HG03432 (cell line): ENCODE data around the gene CYB561D2.
"Not testable (repeated sequence)": the region's sequence is repeated elsewhere in the genome, so short reads cannot be mapped to it uniquely, and the experiment has no call there.

Experiments
- ATAC-seq: cut with Tn5 transposase; IDR thresholded peaks from one replicate; pipeline ENCODE4 v1.9.1; 2021; ENCODE audit warnings: mild to moderate bottlenecking, moderate library complexity; ENCODE audit not compliant: unreplicated experiment

CYB561D2 gene, protein sequence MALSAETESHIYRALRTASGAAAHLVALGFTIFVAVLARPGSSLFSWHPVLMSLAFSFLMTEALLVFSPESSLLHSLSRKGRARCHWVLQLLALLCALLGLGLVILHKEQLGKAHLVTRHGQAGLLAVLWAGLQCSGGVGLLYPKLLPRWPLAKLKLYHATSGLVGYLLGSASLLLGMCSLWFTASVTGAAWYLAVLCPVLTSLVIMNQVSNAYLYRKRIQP

DNA sequence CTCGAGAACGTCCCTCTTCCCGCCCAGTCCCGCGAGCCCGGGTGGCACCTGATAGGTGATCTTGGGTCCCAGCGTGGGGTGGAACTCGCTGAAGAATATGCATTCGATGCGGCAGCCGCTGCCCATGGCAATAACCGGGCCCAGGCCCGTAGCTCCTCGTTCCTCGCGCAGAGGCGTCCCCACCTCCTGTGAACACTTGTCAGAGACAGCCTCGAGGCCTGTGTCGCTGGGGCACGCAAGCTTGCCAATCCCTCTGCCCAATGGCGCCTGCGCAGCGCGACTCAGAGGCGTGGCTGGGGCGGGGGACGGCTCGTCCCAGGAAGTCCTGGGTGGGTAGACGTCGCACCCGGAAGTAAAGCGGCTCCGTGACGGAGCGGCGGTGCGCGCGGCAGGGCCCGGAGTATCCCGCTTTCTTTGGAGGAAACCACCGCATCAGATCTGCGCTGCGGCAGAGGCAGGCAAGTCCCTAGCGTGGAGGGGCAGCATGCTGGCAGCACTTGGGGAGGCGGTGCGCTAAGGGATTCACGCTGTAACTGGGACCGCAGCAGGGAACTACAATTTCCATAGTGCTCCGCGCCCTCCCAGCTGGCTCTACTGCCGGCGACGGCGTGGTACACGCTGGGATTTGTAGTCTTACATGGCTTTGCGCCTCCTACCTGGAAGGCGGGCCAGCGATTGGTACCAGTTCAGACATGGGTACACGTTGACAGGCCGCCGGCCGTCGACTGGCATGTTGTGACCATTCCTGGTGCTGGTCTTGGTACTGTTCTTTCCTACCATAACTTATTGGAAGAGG, at the start of gene CYB561D2, which contains the start of gene NPRL2:
Gene CYB561D2, plus strand, starts transcription at position 336 of the 796 bp plus-strand sequence. CDS start 572 bp downstream, outside the sequence.
Gene NPRL2, minus strand, starts transcription at position 249 of the 796 bp plus-strand sequence. Its CDS starts 123 bp downstream, at position 126.
- peak; percentile 84 for ATAC-seq

DNA sequence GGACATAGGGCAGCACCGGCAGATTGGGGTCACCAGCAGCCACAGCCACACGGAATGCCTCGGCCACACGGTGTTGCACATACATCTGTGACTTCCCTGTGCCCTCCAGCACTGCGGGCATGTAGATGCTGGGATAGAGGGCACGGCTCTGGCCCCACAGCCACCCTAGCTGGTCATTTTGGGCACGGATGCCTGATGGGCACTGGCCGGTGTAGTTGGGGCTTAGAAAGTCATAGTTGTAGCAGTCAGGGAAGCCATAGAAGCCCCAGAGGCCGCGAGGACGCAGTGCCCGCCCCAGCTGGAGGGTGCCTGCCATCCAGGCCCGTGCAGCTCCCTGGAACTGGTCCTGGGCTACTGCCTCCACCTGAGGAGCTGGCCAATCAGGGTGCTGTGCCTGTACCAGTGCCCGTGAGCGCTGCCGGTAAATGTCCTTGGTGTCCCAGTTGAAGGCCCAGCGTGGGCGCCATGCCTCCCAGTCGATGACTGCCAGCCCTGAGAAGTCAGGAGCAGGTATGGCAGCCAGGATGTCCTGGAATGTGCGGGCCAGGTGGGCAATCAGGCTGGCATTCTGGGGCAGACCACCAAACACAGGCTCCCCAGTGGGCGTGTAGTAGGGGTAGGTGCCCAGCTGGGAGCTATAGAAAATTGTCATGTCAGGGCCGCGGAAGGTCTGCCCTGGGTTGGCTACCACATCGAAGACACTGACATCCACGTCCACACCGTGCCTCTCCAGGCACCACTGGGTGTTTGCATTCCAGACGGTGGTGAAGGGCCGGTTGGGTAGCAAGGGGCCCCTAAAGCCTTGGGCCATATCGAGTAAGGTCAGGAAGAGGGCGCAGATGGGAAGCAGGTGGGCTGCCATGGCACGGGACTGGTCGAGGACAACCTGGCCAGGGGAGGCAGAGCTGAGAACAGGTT, 48.3 kb upstream of the CYB561D2 start:
- ATAC-seq, result no peak

DNA sequence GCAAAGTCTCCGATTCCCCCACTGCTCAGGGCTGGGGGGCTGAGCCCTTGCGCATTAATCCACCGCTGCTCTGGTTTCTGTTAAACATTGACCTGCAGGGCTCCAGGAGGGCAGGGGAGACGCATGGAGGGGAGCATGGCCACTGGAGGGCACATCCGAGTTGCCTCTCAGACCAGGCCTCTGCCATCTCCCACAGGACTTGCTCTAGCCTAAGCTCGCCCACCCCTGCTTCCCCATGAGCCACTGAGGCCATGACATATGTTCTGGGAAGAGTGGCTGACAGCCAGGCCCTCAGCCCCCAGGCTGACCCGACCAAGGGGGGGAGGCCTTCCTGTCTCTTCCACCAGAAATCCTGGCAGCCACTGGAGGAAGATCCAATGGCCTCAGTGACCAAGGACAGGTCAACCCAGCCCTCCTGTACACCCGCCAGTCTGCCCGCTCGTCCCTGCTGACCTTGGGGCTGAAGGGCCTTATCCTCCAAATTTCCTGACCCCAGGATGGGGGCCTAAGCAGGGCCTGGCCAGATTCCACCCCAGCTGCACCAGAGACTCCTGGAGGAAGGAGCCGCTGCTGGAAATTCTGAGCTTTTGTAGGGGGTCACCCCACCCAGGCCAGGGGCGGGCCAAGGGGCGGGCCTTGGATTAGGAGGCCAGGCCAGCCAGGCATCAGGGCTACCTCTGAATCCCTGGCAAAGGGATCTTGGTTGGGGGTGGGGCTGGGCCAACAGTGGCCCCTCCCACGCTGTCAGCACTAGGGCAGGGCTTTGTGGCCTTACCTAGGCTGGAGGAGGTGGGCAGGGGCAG, 47.4 kb upstream of the CYB561D2 start, which contains the start of gene HYAL1:
Gene HYAL1, minus strand, starts transcription at position 562 of the 803 bp plus-strand sequence. CDS start 618 bp downstream, outside the sequence.
- no peak for ATAC-seq

DNA sequence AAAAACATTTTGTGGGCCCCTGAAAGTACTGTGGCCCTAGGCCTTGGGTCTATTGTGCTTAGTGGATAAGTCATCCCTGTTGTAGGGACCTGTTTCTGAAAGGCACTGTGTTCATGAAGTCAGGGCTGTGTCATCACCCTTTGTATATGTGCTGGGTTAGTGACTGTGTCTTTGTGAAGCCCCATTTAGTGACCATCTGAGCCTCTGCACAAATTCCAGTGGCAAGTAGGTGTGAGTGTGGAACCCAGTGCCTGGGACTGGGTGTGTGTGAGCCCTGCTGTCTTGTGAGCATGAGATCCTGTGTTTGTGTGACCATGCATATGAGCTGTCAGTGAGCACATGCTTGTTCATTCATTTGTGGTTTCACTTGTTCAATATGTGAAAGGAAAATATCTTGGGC, 46.1 kb upstream of the CYB561D2 start:
- no peak for ATAC-seq

DNA sequence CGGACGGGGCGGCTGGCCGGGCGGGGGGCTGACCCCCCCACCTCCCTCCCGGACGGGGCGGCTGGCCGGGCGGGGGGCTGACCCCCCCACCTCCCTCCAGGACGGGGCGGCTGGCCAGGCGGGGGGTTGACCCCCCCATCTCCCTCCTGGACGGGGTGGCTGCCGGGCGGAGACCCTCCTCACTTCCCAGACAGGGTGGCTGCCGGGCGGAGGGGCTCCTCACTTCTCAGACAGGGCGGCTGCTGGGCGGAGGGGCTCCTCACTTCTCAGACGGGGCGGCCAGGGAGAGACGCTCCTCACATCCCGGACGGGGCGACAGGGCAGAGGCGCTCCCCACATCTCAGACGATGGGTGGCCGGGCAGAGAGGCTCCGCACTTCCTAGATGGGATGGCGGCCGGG, 38.6 kb upstream of the CYB561D2 start:
- not testable (repeated sequence) for ATAC-seq

DNA sequence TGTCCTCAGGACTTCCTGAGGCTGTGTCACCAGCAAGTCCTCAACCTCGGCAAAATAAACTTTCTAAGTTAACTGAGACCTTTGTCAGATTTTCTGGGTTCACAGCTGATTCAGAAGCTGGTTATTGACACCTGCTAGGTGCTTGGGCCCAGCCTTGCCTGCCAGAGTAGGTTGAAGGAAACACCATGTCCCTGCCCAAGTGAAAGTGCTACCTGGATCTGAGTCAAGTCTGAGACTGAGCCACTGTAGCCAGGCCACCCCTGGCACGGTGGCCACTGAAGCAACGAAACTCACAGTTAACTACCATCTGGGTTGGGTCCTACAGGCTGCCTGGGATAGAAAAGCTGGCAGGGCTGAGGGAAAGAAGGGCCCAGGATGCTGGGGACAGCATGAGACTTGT, 36.3 kb upstream of the CYB561D2 start:
- no peak for ATAC-seq

DNA sequence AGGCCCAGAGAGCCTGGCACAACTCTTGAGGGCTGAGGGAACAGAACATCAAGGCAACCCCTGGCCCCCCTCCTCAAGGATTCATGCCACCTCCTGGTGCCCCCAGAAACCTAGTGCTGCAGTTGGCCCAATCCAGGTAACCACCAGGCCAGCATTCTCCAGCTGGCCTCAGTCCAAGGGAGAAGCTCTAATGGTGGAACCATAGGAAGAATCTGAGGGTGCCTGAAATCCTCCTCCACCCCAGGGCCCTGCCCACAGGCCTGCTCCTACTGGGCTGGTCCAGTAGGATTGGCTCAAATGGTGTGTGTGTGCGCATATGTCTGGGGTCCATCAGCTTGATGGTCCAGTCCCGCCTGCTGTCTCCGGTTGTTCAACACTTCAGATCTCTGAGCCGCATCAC, 35.8 kb upstream of the CYB561D2 start:
- ATAC-seq, result no peak

DNA sequence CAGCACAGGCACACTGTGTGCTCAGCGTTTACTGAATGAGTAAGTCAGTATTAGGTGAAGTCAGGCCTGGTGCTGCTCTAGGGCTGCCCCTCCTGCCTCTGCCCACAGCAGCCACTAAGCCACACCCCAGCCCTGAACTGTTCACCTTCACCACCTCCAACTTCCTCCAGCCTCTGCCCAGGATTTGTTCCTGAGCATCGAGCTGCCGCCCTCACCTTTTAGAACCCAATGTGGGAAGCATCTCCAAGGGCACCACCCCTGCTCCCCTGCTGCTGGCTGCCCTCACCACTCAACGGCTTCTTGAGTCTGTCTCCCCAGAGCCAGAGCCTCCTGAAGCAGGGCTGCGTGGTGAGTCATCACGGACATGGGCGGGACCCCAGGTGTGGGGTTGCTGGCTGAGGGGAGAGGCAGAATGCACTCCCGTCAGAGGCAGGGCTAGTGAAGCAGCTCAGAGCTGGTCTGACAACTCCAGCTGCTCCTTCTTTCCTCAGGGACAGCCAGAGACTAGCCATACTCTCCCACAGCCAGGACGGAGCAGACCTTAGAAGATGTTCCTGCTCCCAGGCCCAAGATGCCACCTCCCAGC, 33.9 kb upstream of the CYB561D2 start:
- ATAC-seq, result no peak

DNA sequence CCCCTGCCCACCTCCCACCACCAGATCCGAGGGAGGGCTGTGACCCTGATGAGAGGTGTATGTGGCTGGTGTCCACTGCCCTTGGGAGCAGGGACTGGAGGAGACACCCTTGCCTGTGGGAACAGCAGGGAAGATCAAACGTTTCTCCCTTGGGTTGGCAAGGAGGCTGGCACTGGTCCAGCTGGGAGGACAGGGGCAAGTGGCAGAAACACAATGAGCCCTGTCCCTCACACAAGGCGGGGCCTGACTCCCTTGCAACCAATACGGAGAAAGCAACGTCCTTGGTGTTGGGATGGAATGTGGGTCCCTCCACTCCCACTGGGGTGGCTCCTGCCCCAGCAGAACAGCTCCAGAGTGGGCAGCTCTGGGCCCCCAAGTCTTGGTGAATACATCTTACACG, 33.4 kb upstream of the CYB561D2 start:
- ATAC-seq, result no peak

DNA sequence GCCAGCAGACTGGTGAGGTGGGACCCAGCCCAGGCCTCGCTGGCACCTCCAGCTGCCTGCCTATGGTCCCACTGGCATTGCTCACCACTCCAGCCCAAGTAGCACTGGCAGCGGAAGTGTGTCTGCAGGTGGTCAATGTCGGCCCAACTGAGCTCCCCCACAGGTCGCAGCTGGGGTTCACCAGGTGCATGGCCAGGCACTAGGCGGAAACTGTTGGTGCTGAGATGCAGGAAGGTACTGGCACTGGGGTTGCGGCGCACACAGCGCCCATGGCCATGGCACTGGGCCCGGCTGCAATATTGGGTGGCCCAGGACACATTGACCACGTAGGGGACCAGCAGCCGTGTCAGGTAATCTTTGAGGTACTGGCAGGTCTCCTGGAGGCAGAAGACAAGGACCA, 32.5 kb upstream of the CYB561D2 start:
- no peak for ATAC-seq

DNA sequence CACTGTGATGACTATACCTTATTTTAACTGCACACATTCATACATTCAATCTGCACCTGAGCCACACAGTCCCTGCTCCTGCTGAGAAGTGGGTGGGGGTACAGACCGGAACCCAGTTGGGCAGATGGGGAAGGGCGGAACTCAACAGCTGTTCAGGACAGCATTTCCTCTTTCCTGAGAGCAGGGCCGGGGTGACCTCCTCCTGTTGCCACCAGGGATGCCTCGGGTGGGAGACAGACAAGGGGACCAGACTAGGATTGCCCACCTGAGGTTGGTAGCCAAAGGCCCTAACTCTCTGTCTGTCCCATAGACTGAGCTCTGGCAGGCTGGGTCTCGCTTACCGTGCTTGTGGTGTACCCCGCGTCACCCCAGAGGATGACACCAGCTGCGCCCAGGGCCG, 32.0 kb upstream of the CYB561D2 start:
- ATAC-seq, result no peak

DNA sequence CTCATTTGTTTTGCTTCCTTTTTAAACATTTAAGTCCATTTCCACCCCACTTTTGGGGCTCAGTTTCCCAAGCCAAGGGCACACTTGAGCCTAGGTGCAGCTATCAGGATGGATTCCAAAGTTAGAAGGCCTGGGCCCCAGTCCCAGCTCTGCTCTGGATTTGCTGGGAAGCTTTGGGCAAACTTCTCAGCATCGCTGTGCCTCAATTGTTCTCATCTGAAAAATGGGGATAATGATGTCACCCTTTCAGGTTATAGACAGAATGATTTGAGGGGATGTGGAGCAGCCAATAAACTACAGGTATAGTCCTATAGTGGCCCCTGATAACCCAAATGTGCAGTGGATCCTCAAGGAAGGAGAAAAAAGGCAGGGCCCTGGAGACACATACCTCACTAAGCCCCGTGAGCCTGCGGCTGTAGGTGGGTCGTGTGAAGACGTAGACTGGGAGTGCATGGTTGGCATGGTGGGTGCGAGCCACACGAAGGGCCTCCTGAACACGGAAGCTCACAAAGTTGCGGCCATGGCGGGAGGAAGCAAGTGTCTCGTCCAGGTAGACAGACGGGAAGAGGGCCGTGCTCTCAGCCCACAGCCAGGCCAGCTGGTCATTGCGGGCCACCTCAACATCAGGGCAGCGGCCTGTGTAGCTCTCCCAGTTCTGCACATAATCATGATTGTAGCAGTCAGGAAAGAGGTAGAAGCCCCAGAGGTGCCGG, 31.3 kb upstream of the CYB561D2 start:
- no peak for ATAC-seq

DNA sequence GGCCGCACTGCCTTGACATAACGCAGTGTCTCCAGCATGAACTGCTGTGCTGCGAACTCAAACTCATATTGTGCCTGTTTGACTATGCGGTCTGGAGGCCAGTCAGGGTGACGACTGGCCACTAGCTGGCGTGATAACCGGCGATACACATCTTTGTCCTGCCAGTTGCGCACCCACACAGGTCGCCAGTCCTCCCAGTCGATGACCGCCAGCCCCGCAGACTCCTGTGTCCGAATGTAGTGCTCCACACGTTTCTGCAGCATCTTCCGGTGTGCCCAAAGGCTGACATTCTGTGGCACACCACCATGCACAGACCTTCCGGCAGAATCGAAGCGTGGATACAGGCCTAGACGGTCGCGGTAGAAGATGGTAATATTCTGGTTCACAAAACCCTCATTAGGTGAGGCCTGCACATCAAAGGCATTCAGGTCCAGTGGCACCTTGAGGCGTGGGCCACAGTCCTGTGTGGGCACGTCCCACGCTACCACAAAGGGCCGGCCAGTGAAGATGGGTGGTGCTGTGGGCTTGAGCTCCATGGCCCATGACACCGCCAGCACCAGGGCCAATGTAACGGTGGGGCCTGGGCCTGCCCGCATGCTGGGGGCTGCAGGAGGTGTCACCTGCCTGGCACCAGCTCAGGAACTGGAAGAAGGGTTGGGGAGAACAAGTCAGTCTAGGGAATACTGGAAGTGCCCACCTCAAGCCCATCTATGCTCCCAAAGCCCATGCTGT, 30.6 kb upstream of the CYB561D2 start:
- no peak for ATAC-seq

DNA sequence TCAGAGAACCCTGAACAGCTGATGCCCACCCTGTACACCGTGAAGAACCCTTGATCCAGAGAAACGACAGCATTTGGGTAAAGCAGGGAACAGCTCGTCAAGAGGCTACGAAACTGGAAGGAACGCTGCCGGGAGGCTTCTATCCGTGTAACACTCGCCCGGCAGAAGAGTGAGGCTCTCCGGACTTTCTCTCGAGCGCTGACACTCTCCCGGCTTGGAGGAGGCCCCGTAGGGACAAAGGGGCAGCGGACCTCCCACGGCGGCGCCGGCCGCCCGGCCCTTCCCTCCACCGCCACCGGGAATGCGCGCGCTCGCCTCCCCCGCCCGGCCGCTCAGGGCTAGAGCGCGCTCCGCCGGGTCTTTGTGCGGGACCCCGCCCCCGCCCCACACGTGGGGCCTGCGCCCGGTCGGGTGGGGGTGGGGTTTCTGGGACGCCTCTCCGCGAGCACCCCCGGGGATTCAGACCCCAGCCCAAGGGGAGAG, 29.8 kb upstream of the CYB561D2 start:
- peak; percentile 53 for ATAC-seq

DNA sequence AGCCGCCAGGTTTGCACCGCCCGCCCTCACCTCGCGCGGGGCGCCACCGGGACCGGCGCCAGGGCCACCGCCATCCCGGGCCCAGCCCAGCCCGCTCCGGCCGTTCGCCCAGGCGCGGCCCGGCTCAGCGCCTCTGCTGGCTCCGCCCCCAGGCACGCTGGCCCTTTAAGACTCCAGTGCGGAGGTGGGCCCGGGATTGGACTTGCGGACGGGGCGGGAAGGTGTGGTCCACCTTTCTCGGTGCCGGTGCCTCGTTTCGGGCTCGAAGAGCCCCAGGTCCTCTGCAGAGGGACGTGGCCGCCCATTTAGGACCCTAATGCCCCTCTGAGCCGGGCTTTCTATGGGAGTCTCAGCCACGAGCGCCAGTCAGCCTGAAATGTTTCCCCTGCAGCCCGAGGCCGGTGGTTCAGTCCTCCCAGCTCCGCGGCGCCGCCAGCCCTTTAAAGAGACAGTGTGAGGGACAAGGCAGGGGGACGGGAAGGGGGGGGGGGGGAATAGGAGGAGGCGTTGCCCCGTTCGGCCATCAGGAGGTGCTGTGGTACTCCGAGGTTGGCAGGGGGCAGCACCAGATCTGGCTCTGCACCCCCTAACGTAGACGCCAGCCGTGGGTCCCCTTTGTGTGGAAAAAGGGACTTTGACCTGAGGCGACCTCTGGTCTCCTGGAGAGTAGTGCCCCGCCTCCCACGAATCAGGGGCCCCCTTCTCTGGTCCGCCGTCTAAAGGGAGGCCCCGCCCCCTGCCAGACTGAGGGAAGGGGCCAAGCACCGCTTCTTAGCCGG, 29.1 kb upstream of the CYB561D2 start:
- ATAC-seq, result peak; percentile 84

DNA sequence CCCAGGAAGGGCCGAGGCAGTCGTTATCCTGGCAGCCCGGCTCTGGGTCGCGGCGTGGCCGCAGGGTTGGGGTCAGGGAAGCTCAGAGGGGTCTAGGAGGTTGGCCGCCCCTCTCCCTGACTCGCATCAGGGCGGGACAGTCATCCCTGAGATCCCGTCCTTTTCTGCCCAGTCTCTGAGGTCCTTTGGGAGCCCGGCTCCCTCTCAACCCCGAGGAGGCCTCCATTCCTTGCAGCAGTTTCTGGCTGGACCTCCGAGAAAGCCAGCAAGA, 28.6 kb upstream of the CYB561D2 start:
- no peak for ATAC-seq

DNA sequence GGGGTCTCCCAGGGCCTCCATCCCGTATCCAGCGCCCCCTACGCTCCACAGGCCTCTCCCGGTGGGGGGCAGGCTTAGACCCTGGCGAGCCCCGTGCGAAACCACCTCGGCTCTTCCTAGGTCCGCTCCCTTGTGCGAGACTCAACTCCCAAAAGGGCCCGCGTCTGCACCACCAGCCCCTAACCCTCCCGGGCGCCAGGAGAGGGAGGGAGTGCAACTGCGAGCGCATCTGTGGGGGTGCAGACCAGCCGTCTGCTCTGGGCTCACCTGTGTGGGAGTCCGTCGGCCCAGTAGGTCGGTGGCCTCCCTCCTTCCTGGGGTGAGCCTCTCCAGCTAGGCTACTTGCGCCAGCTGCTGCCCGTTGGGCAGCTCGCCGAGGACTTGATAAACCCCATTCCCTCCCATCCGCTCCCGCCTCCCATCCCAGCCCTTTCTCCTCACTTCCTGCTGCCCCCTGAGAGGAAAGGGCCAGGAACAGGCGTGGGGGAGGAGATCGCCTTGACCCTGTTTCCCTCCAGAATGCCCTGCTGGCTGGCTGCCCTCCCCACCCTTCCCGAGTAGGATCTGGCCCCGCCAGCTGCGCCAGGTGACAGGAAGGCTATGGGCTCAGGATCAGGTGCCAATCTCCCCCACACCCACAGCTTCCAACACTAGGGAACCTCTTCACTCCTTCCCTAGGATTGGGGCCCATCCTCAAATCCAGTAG, 28.1 kb upstream of the CYB561D2 start, which contains the start of gene HYAL2:
Gene HYAL2, minus strand, starts transcription at position 360 of the 706 bp plus-strand sequence. CDS start 2,256 bp downstream, outside the sequence.
- ATAC-seq, result no peak
